Hepatic stellate cell (primary cell): ENCODE data around the gene PBX3.

ENCODE experiments used
- DNase-seq: peaks from one replicate; pipeline ENCODE4 v3.0.0; 2011; ENCODE audit warnings: low spot score

The PBX3 gene

DNA sequence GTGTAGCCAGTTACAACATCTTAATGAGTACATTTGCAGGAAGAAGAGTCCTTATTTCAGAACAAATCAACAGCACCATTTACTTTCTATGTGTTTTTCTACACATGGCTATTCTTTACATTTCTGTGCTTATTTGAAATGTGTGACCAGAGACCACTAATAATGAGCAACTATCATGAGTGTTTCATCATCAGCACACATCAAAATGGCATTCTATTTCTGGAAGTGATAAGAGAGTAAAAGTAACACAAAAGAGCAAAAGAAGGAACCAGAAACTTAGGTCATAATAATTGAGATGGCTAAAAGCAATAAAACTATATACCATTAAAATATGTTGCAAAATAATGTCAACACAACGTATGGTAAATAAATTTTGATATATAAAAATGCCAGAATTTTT, 159.7 kb downstream of the PBX3 start:
- DNase-seq = no peak

DNA sequence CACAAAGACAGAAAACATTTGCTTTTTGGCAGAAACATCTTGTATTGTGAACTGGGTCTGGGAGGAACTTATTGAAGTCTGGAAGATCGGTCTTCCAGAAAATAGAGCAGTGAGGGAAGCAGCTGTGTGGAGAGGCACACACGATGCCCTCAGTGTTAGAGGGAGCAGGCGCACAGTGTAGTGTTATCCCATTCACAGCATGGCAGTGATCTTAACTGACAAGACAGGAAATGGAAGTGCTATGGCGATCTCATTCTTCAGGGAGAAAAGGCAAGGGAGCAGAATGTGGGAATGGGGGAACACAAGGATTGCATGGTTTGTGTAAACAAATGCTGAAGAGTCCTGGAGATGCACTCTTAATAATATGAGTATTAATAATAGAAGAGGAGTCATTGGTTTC, 161.0 kb downstream of the PBX3 start:
- DNase-seq = no peak

DNA sequence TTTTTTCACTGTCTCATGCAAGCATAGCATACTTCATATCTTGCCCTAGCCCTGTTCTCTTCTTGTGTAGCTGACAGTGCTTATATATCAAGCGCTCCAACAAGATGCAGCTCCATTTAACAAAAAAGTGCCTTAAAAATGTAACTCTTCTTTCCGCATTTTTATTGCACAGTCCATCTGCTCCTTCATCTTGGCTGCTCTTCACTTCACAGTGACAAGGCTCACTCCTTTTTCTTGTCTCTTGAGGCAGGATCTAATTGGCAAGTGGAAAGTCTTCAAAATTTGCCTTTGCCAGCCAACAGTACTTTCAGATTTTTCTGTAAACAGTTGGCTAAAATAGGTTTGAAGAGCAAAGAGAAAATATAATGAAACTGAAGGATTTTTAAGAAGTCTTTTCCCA, 161.8 kb downstream of the PBX3 start:
- DNase-seq = no peak

DNA sequence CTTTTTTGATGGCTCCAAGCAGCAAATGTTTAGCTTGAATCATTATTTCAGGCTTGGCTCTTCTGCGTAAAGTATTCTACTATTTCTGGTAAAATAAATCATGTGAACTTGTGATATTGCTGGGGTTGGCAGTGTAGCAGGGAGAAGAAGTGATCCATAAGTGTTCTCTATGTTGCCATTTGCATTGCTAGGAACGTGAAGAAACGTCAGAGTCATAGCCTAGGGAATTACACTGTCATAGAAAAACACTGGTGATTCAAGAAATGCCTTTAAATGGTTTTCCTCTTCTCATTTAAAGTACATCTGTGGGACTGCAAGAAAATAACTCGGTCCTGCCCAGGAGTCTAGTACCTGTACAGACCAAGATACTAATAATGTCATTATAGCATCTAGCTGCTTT, 162.3 kb downstream of the PBX3 start:
- no peak for DNase-seq

DNA sequence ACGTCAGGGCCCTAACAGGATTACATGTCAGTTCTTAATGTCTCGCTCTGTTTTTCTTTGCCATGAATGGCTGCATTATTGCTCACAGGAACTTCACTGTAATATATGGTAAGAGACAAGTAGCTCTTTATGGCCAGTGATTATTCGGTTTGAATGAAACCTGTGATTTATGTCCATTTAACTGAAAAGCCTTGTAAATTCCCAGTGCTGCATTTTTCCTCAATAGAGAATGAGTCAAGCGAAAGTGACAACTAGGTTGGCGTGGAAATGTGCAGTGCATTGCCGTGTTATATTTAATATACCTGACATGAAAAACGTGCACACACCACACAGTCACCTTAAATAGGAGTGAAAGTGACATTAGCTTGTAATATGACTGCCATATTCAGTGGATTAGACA, 163.1 kb downstream of the PBX3 start:
- DNase-seq = no peak

DNA sequence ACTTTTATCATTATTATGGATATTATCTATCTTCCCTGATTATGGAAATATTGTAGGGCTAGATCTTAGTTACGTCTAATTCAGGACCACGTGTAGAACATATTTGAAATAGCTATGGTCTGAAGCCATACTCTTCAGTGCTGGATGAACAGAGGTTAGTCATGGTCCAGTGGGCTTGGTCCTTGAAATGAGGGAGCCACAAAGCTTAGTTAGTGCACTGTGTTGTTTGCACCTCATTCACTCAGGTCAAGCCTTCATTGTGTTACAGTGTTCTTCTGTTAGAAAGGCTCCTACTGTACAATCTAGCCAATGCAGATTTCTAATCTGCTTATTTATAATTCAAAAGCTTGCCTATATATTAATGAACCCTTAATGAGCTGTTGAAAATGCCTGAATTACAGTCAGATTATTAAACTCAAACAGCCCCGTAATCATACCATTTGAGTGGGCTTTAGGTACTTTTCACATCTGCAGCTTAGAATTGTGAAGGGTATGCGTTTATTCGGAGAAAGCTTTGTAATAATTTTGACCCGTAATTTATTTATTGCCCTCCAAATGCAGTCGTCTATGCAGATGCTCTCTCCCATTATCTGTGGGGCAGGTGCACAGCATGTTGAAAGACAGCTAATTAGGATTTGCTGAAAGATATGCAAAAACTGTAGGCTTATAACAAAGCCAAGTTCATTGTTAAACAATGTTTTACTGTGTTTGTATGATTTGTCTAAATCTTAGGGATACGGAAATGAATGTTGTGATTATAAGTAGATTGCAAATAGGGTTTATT, 164.9 kb downstream of the PBX3 start:
- DNase-seq = no peak

DNA sequence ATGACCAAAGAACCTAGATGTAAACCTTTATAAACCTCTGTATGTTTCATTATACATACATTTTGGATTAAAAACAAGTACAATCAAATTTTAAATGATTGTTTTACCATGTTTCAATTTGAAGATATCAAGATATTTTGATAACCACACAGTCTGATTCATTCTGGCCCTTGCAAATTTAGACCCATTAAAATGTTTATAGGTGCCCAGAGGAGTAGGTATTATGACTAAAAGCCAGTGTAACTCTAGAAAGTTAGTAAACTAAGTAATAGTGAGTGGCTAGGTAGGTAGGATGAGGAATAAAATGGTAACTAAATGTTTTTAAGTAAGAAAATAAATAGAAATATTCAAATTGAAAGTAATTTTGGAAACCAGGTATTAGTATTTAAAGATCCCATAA, 165.5 kb downstream of the PBX3 start:
- DNase-seq = no peak

DNA sequence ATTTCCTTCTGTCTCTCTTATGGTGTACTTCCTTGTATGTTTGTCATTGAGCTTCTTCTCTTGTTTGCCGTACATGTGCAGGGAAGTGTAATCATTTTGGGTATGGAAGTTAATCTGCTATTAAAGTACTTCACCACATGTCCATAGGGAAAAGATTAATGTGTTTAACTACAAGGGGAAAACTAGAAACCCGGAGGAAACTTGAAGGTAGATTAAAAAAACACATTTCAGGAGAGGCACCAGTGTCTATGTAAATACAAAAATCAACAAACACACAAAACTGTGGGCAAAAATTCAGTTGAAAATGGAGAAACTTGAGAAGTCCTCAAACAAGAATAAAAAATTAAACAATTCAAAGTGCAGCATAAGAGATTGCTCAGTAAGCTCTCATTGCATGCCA, 166.4 kb downstream of the PBX3 start:
- DNase-seq = no peak

DNA sequence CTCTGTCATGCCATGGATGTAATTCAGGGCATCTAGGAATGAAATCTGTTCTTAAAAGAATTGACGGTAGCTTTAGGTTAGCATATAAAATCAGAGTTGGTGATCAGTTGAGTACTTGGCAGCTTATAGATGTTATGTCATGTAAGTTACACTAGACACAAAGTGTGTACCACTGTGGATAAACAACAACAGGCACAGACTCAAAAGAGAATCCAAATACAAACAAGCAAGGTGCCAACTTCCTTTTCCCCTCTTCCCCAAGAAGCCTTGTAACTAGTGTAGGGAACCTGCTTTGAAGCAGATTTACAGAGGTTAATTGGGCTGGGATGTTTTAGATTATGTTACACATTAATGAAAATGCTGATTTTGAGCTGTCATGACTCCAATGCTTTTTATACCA, 167.2 kb downstream of the PBX3 start:
- DNase-seq = no peak

DNA sequence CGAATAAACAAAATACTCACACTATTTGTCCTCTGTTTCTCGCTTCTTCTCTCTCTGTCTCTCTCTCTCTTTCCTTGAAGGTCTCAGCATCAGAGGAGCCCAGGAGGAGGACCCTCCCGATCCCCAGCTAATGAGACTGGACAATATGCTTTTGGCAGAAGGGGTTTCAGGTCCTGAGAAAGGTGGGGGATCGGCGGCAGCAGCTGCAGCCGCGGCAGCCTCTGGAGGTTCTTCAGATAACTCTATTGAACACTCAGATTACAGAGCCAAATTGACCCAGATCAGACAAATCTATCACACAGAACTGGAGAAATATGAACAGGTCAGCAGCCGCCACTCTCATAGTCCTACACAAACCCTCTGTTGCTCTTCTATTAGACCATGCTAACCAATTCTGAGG, 168.4 kb downstream of the PBX3 start:
- no peak for DNase-seq

DNA sequence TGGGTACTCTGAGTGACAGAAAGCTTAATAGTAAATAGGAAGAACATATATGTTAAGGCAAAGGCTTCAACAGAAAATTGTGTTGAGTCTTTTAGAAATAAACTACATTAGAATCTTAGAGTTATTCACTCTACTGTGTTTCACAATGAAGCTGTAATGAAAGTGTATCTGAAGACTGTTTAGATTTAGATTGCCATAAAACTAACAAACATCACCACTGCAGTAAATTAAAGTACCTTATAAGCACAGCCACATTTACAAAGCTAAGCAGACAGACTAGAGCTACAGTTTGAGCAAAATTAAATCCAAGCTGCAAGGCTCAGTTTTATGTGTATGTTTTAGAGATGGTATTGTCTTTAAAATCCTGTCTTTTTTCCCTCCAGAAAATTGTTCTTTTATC, 172.4 kb downstream of the PBX3 start:
- no peak for DNase-seq

DNA sequence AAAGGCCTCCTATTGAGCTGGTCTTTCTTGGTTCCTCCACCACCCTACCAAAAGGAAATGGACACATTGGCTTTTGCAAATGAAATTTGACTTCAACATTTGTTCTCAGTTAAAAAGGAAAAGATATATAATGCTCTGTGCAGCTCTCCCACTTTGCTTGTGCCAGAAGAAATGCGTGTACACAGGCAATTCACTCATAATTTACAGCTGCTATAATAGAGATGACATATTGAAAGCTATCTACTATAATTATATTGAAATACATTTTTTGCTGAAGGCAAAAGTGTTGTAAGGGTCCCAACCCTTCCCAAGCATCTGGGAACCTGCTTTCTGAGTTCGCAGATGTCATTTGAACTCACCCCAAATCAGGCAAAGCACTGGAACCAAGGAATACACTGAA, 173.2 kb downstream of the PBX3 start:
- DNase-seq = no peak

DNA sequence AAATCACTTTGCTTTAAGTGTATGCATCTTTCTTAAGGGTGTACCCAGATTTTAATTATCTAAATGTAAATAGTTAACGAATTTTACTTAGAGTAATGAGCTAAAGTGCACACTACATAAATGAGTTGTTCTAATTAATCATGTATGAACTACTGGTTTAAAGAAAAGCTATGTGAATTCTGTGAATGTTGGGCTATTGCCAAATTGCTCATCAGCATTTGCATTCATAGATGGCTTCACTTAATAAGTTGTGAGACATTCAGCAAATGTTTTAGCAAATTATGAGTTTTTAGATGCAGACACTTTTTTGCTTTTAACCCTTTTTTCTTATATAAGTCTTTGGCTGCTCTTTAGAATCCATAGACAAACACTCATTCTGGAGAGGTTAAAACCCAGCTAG, 175.7 kb downstream of the PBX3 start:
- no peak for DNase-seq

DNA sequence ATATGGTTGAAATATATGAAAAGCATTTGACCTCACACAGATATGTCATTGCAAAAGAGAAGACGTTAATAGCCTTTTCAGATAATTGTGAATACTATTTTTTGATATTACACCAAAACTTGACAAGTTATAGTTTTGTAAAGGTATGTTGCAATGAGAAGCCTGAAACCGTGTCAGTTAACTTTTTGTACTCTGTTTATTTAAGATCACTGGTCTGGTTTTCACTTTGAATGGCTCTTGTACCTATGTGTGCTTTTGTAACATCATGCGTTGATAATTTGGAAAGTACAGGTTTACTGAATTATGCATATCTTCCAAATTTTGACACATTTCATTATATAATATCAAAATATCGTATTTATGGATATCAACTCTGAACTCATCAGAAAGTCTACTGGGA, 177.2 kb downstream of the PBX3 start:
- no peak for DNase-seq

DNA sequence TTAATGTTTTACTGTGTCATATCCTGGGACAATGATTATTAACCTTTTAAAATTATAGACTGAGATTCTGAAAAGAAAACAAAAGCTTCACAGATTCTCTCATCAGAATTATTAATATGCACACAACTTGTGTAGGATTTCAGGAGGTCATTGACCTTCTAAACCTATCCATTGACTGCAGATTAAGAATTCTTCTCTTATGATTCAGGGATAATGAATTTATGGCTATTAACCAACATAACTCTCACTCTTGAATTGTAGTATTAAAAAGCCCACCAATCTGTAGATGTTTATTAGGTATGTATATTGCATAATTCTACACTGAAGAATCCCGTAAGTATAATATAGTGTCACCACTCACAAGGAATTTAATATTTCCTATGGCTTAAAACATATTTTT, 179.8 kb downstream of the PBX3 start:
- no peak for DNase-seq

DNA sequence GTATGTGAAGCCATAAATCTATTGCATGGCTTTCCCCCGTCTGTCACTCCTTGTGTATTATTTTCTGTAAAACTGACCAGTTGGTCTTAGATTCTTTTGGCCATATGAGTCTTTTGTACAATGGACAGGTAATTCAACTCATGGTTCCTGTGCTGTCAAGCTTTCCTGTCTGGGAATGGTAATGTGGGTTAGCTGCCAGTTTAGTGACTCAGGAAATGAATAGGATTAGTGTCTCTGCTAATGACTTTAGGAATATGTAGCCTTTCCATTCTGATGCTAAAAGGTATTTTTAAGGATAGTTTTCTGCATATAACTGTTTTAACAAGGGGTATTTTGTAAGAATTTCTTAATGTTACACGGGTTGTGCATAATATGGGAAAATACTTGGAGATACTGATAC, 182.7 kb downstream of the PBX3 start:
- no peak for DNase-seq

DNA sequence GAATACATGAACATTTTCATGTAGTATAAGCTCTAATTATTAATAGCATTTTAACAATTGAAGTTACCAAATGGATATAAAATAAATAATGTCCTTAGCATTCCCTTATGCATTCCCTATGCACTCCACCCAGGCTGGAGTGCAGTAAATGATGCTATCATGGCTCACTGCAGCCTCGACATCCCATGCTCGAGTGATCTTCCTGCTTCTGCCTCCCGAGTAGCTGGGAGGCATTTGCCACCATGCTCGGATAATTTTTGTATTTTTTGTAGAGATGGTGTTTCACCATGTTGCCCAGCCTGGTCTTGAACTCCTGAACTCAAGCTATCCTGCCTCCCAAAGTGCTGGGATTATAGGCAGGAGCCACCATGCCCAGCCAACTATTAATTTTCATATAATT, 184.0 kb downstream of the PBX3 start:
- no peak for DNase-seq

DNA sequence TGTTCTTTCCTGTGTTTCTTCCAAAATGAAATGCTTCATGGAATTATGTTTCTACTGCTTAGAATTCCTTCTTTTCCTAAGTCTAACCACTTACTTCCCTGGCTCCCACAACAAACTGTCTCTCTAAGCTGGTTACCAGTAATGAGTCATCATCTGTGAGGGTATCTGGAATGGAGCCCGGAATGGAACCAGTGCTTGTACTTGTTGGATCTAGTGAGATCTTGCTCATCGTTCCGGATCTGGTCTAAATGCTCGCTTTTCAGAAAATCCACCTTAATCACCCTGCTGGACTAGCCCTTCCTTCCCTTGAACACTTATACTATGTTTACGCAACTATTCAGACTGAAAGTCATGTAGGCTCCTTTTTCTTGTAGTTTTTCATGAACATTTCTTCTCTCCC, 184.8 kb downstream of the PBX3 start:
- DNase-seq = peak; percentile 72

DNA sequence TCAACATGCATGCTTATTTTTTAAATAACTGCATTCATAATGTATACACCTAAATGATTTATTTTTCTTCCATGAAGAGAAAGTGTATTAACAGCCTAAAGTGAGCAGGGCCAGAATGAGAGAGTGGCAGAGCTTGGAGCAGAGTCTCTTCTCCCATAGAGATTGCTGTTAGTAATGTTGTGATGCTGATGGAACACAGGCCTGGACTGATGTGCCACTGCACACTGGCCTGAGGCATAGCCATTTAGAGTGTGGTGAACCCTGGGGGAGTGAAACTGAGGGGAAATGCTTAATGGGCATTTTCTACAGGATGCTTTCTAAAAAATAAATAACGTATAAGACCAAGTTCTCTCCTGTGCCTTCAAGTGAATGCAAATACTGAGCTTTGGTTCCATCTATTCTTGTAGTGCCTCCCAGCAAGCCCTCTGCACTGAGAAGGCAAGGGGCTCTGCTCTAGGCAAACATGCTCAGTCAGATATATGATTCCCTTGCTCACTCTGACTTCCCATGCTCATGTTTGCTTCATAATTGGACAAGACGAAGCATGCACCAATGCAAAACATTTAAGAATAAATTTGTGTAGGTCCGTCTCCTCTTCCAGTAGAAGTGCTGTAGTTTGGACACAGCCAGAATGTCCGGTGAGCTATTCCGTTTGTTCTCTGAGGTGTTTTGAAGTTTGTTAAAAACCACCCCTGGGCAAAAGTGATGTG, 185.7 kb downstream of the PBX3 start:
- no peak for DNase-seq

DNA sequence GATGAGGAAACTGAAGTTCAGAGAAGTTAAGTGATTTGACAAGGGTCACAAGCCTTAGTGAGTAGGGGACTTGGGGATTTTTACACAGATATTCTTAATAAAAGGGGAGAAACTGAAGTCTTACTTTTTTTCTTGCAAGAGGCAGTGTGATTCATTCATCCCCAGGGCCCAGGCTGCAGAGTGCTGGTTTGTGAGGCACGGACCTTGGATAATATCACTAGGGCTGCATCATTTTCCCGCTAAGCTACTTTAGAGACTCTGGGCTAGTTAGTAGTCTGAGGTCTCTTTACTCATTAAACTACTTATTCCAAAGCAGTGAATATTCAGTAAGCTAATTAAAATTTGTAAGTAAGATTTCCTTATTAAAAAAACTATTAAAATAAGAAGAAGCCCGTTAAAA, 195.0 kb downstream of the PBX3 start:
- no peak for DNase-seq

DNA sequence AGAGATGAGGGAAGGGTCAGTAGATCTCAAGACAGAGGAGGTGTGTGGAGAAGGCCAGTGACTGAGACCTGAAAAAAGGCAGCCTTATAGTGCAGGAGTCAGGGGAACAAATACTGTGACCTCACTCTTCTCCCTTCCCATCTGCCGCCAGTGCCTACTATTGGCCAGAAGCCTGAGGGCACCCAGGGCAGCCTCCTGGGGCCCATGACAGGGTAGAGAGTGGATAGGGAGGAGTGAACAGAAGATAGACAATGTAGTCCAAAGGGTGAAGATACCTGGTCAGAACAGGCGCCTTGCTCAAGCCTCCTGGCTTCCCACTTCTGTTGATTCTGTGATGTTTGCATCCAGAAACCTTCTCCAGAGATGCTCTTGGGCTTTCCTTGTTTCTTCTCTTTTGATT, 196.7 kb downstream of the PBX3 start:
- no peak for DNase-seq

DNA sequence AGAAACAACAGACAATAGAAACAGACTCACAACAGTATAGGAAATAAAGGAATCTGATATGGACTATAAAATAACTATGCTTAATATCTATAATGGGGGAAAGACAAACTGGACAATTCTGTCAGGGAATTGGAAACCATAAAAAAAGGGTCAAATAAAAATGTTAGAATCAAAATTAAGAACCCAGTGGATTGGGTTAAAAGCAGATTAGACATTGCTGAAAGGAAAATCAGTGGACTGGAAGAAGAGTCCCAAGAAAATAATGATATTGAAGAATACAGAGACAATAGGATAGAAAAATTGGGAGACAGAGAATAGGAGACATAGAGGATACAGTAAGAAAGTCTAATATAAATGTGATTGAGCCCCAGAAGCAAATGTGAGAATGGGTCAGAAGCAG, 199.2 kb downstream of the PBX3 start:
- DNase-seq = no peak

DNA sequence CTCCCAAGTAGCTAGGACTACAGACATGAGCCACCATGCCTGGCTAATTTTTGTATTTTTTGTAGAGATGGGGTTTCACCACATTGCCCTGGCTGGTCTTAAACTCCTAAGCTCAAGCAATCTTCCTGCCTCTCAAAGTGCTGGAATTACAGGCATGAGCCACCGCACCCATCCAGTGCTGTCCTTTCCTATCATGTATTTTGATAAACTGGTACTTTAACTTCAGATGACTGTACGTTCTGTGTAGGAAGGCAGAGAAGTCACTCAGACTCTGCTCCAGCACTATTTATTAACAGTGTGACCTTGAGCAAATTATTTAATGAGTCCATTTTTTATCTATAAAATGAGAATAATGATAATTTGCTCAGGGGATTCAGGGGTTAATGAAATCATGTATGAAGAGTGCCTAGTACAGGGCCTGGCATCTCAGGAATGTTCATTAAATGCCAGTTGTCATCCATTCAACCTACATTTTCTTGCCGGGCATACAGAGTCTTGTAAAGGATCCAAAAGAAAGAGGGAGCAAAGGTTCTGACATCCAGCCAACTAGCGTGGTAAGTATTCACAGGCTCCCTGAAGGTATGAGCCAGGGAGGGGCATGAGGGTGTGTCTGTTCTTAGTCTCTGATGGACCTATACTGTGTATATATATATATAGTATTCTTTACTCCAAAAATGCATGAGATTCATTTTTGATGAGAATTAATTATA, 201.9 kb downstream of the PBX3 start:
- DNase-seq = no peak
